Glutamatergic neuron (in vitro differentiated cells): ENCODE data around the gene FASTK. TPM values are rescaled to one million over a fixed set of nuclear protein-coding genes. Genes with fewer than 3 reads are reported as not detected.

ENCODE experiments used
- DNase-seq: peaks from one replicate; pipeline ENCODE4 v3.0.0; 2022
- H3K27ac Mint-ChIP-seq: one replicate; pipeline ENCODE4 v1.8.0; 2020; ENCODE audit warnings: mild to moderate bottlenecking, mixed read lengths, inconsistent platforms; ENCODE audit not compliant: unreplicated experiment
- H3K27me3 Mint-ChIP-seq: one replicate; pipeline ENCODE4 v1.8.0; 2020; ENCODE audit warnings: mild to moderate bottlenecking, moderate library complexity, mixed read lengths, inconsistent platforms; ENCODE audit not compliant: unreplicated experiment
- H3K36me3 Mint-ChIP-seq: one replicate; pipeline ENCODE4 v1.8.0; 2020; ENCODE audit warnings: mild to moderate bottlenecking, mixed read lengths, inconsistent platforms; ENCODE audit not compliant: unreplicated experiment
- H3K4me1 Mint-ChIP-seq: one replicate; pipeline ENCODE4 v1.8.0; 2020; ENCODE audit warnings: mild to moderate bottlenecking, low read depth, mixed read lengths, inconsistent platforms; ENCODE audit not compliant: unreplicated experiment
- H3K4me3 Mint-ChIP-seq: one replicate; pipeline ENCODE4 v1.8.0; 2020; ENCODE audit warnings: mild to moderate bottlenecking, mixed read lengths, inconsistent platforms; ENCODE audit not compliant: unreplicated experiment
- H3K9me3 Mint-ChIP-seq: one replicate; pipeline ENCODE4 v1.8.0; 2020; ENCODE audit warnings: mild to moderate bottlenecking, moderate library complexity, mixed read lengths, inconsistent platforms; ENCODE audit not compliant: unreplicated experiment
- total RNA-seq: library from RNA; stranded (reverse); fragmentation: NEBNext Ultra II Directional; extraction: Animal tissue kit (Norgen Biotek cat#: 25700); gene quantifications from one replicate; pipeline ENCODE4 v1.2.1, GENCODE V29; 2021; ENCODE audit not compliant: unreplicated experiment
- TF ChIP-seq, protein P1 (sequence below): fragments of 200-600 bp; sonication (generic); IDR thresholded peaks from one replicate; pipeline ENCODE4 v1.5.0; 2021; ENCODE audit not compliant: partially characterized antibody, unreplicated experiment

The FASTK gene
- total RNA-seq, 1 donor from 2014 or later = 64.7 TPM

DNA sequence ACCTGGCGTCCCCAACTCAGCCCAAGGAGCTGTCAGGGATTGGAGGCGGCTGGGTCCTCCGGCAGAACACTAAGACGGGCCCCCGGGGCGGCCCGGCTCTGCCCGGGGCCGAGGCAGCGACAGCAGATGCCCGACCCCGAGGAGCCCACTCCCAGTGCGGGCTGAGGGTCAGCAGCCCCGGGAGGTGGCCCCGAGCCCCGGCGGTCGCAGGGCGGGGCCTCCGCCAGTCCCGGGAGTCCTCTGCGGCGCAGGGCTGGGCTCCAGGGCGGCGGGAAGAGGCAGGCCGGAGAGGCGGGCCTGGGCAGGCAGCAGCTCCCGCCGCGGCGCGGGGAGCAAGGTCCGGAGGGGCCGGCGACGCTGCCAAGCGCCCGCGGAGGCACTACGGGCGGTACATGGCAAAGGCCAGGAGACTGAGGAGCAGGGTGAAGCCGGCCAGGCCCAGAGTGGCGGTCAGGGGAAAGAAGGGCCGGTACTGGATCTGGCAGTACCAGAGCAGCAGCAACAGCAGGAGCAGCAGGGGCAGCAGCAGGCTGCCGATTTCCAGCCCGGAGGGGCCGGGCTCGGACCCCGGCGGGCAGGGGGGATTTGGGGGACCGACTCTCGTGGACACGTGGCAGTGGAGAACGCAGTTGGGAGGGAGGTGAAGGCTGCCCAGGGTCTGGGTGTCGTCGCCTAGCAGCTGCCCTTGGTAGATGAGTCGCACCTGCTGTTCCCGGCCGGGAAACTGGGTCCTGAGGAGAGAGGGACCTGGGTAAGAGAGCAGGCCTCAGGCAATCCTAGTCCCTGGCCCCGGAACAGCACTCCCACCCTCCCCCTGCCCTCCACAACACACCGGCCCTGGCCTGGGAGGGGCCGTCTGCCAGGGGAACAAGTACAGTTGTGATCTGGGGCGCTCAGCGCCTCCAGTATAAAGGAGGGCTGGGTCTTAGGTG is 827 bp upstream of the FASTK start:
- peaks cover 18% of the 10 kb centered on the region for H3K9me3 Mint-ChIP-seq
- peak; percentile 57 for DNase-seq
- TF ChIP-seq, protein P1, sequence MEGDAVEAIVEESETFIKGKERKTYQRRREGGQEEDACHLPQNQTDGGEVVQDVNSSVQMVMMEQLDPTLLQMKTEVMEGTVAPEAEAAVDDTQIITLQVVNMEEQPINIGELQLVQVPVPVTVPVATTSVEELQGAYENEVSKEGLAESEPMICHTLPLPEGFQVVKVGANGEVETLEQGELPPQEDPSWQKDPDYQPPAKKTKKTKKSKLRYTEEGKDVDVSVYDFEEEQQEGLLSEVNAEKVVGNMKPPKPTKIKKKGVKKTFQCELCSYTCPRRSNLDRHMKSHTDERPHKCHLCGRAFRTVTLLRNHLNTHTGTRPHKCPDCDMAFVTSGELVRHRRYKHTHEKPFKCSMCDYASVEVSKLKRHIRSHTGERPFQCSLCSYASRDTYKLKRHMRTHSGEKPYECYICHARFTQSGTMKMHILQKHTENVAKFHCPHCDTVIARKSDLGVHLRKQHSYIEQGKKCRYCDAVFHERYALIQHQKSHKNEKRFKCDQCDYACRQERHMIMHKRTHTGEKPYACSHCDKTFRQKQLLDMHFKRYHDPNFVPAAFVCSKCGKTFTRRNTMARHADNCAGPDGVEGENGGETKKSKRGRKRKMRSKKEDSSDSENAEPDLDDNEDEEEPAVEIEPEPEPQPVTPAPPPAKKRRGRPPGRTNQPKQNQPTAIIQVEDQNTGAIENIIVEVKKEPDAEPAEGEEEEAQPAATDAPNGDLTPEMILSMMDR = no peak
- peak overlapping the region; percentile 82 for H3K27ac Mint-ChIP-seq
- peaks cover 22% of the 10 kb centered on the region for H3K4me1 Mint-ChIP-seq
- peak overlapping the region; percentile 92 for H3K4me3 Mint-ChIP-seq
- H3K36me3 Mint-ChIP-seq = no peaks in the 10 kb centered on the region
- H3K27me3 Mint-ChIP-seq = peaks cover 20% of the 10 kb centered on the region

DNA sequence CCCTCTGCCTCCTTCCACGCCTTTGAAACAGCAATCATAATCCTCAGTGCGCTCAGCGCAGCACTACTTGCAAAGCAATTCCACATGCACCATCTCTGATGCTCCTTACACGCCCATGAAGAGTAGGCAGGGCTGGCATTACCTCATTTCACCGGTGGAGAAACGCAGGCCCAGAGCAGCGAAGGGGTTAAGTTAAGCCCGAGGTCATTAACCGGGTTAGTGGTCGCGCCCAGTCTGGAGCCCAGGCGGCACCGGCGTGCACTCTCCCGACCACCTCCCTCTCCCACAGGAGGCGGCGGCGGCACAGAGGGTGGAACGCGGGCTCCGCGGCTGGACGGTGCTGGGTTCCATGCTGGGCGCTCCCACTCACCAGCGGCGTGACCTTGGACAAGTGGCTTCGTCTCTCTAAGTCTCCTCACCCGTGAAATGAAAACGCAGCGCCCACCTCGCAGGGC is 515 bp downstream of the FASTK start:
- H3K27me3 Mint-ChIP-seq = peaks cover 10% of the 10 kb centered on the region
- TF ChIP-seq, protein P1 = no peak
- DNase-seq = peak; percentile 60
- peaks cover 21% of the 10 kb centered on the region for H3K4me1 Mint-ChIP-seq
- no peaks in the 10 kb centered on the region for H3K36me3 Mint-ChIP-seq
- peak overlapping the region; percentile 85 for H3K4me3 Mint-ChIP-seq
- H3K9me3 Mint-ChIP-seq = peaks cover 9% of the 10 kb centered on the region
- H3K27ac Mint-ChIP-seq = peak overlapping the region; percentile 87

DNA sequence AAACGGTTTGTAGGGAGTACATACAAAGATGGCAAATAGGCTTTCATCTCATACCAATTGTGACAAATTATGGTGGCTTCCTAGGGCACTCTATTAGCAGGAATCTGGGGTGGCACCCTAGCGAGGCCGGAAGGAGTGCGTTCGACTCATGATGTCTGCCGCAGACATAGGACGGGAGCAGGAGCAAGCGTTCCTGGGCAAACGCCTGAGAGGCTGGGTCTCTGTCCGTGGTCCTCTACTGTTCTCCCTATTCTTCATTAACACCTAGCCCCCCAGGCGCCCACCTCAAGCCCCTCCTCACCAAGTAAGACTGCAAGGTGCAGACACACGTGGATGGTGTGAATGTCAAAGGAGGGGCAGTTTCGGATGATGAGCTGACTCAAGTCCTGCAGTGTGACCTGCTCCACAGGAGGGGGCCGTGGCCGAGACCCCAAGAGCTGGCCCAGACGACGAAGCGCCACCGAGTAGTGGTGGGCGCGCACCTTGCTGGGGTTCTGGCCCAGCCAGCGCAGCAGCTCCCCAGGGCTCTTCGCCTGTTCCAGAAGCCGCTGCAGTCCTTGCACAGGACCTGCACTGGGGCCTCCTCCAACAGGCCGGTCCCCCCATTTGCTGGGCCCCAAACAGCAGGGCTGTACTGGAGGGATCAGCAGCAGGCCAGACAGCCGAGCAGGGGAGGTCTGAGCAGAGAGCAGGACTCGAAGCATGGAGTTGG is 1.3 kb downstream of the FASTK start:
- Mint-ChIP-seq H3K27ac (peak overlapping the region; percentile 59), H3K9me3 (peaks cover 5% of the 10 kb centered on the region), H3K27me3 (peaks cover 7% of the 10 kb centered on the region), H3K4me3 (peak overlapping the region; percentile 85), H3K36me3 (no peaks in the 10 kb centered on the region), H3K4me1 (peaks cover 17% of the 10 kb centered on the region)
- no peak for DNase-seq
- TF ChIP-seq, protein P1 = no peak

DNA sequence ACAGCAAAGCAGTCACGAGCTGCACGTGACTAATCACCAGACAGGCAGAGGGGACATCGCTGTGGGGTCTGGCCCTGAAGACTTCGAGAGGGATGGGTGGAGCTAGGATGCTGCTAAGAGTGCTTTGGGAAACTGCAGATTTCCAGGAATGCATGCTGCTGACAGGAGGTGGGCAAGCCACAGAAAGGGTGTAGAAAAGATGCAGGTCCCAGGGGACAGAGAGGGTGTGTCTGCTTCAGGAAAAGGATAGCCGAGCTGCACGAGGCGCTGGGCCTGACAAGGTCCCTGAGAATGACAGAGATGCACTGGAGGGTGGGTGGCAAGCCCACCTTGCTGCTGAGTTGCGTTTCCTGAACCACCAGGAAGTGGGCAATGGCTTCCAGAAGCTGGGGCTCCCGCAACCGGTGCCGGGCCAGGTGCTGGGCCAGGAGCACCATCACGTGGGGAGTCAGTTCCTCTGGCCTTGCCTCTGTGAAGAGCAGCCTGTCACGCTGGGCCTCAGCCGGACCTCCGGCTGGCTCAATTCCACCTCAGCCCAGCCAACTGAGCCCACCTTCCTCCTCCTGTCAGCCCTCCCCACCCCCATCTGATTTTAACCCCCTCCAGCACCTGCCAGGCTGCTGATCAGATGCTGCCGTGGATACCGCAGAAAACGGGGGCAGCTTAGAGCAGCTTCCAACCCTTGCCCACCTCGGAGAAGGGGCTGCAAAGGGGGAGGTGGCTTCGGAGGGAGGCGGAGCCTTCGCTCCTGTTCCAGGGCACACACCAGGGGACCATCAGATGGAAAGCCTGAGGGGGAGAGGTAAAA is 2.2 kb downstream of the FASTK start:
- Mint-ChIP-seq H3K27me3 (peaks cover 7% of the 10 kb centered on the region), H3K27ac (peak overlapping the region; percentile 59), H3K4me1 (peaks cover 17% of the 10 kb centered on the region), H3K36me3 (no peaks in the 10 kb centered on the region), H3K9me3 (peaks cover 5% of the 10 kb centered on the region), H3K4me3 (peak overlapping the region; percentile 73)
- TF ChIP-seq, protein P1 = no peak
- DNase-seq = no peak
